Mammary epithelial cell (primary cell): ENCODE data around the gene CDK2AP2.
"Not testable (repeated sequence)": the region's sequence is repeated elsewhere in the genome, so short reads cannot be mapped to it uniquely, and the experiment has no call there.

Source experiments
- EZH2 ChIP-seq: IDR thresholded peaks from 2 replicates; pipeline ENCODE4 v1.6.1; 2012; ENCODE audit warnings: low read length, inconsistent platforms, borderline replicate concordance
- TF ChIP-seq, protein P1 (sequence below), 2 donors: IDR thresholded peaks in 1 of 2; conservative IDR thresholded peaks in 1 of 2; 2 replicates each; pipeline ENCODE4 v1.5.1; 2011 to 2012; ENCODE audit warnings: inconsistent platforms in 2 of 2, low read length in 2 of 2, mild to moderate bottlenecking in 2 of 2, control low read depth in 1 of 2, low read depth in 1 of 2; ENCODE audit not compliant: insufficient read depth in 1 of 2; ENCODE audit errors: extremely low read depth in 1 of 2

DNA sequence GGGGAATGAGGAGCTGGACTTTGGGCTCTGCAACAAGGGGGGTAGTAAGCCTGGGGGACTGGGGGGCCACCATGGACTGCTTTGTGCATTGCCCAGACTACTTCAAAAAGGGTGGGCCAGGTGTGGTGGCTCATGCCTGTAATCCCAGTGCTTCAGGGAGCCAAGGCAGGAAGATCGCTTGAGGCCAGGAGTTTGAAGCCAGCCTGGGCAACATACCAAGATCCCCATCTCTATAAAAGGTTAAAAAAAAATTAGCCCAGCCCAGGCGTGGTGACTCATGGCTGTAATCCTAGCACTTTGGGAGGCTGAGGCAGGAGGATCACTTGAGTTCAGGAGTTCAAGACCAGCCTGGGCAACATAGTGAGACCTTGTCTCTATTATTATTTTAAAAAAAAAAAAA is 42.4 kb downstream of the CDK2AP2 start:
- TF ChIP-seq, protein P1, sequence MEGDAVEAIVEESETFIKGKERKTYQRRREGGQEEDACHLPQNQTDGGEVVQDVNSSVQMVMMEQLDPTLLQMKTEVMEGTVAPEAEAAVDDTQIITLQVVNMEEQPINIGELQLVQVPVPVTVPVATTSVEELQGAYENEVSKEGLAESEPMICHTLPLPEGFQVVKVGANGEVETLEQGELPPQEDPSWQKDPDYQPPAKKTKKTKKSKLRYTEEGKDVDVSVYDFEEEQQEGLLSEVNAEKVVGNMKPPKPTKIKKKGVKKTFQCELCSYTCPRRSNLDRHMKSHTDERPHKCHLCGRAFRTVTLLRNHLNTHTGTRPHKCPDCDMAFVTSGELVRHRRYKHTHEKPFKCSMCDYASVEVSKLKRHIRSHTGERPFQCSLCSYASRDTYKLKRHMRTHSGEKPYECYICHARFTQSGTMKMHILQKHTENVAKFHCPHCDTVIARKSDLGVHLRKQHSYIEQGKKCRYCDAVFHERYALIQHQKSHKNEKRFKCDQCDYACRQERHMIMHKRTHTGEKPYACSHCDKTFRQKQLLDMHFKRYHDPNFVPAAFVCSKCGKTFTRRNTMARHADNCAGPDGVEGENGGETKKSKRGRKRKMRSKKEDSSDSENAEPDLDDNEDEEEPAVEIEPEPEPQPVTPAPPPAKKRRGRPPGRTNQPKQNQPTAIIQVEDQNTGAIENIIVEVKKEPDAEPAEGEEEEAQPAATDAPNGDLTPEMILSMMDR (conservative IDR thresholded peaks at IDR 0.05 in 1 of 2, IDR thresholded peaks at IDR 0.05 in 1 of 2; ENCODE audit: extremely low read depth in 1 of 2, insufficient read depth in 1 of 2, low read depth in 1 of 2, low read length in 2 of 2), result not testable (repeated sequence)
- not testable (repeated sequence) for TF ChIP-seq EZH2
